ENCODE measurements around the gene PATJ. TPM values are rescaled to one million over a fixed set of nuclear protein-coding genes. Genes with fewer than 3 reads are reported as not detected.

Gene PATJ
- total RNA-seq, 1 experiment from 2014 or later: 57.9 TPM

GRCh38 chr1:62117018-62117750, 374.9 kb downstream of the PATJ start (continued):
- TF ChIP-seq ZNF281 (CRISPR knock-in tag; IDR thresholded peaks at IDR 0.05) (no peak), IRF2 (CRISPR knock-in tag; IDR thresholded peaks at IDR 0.05; ENCODE audit: borderline replicate concordance, low read depth) (no peak), CREB1 (CRISPR knock-in tag; IDR thresholded peaks at IDR 0.05) (no peak), TCF7 (CRISPR knock-in tag; IDR thresholded peaks at IDR 0.05; ENCODE audit: low read depth) (no peak), SMAD3 (CRISPR knock-in tag; IDR thresholded peaks at IDR 0.05; ENCODE audit: borderline replicate concordance) (no peak), ELF4 (CRISPR knock-in tag; IDR thresholded peaks at IDR 0.05; ENCODE audit: low read depth) (no peak), ZNF512 (CRISPR knock-in tag; IDR thresholded peaks at IDR 0.05; ENCODE audit: borderline replicate concordance) (no peak), ATF2 (CRISPR knock-in tag; IDR thresholded peaks at IDR 0.05; ENCODE audit: borderline replicate concordance, low read depth) (no peak), PREB (CRISPR knock-in tag; IDR thresholded peaks at IDR 0.05; ENCODE audit: borderline replicate concordance) (no peak)
- TF ChIP-seq, protein P1, sequence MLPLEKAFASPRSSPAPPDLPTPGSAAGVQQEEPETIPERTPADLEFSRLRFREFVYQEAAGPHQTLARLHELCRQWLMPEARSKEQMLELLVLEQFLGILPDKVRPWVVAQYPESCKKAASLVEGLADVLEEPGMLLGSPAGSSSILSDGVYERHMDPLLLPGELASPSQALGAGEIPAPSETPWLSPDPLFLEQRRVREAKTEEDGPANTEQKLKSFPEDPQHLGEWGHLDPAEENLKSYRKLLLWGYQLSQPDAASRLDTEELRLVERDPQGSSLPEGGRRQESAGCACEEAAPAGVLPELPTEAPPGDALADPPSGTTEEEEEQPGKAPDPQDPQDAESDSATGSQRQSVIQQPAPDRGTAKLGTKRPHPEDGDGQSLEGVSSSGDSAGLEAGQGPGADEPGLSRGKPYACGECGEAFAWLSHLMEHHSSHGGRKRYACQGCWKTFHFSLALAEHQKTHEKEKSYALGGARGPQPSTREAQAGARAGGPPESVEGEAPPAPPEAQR (CRISPR knock-in tag; IDR thresholded peaks at IDR 0.05): no peak
- TF ChIP-seq, protein P2, sequence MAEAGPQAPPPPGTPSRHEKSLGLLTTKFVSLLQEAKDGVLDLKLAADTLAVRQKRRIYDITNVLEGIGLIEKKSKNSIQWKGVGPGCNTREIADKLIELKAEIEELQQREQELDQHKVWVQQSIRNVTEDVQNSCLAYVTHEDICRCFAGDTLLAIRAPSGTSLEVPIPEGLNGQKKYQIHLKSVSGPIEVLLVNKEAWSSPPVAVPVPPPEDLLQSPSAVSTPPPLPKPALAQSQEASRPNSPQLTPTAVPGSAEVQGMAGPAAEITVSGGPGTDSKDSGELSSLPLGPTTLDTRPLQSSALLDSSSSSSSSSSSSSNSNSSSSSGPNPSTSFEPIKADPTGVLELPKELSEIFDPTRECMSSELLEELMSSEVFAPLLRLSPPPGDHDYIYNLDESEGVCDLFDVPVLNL (CRISPR knock-in tag; IDR thresholded peaks at IDR 0.05; ENCODE audit: borderline replicate concordance, low read depth): no peak

DNA sequence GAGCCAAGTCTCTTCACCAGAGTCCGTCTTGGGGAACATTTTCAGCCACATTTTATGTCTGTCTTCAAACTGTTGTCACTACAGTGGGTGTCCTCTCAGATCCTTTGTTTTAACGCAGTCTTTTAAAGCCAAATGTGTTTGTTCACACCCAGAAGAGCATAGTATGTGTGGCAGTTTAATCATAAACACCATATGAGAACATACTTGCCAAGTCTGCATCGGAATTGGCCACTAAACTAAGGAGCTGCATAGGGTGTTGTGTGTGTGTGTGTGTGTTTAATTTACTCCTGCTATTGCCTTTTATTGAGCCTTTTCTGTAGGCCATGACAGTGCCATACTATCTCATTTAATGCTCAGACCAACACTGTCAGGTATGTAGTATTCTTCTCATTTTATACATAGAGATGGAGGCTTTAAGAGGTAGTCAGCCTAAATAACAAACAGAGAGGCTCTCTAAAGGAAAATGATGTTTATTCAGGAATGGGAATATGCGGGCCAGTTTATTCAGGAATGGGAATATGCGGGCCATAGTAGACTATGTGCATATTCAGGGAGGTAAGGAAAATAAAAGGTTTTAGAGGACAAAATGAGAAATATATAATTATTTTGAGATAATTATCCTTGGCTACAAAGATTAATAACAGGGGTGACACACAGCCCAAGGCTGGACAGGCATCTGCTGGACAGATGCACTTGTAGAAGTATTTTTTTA, 384.5 kb downstream of the PATJ start:
- ChIA-PET CTCF (no interaction called here), POLR2A (interaction anchor here (0.7 kb wide), 1 partner anchor 884 kb away, joined by 3 read pairs; no protein-coding TSS in a partner anchor)
- Mint-ChIP-seq H3K9me3 (no peaks in the 10 kb centered on the region), H3K4me3 (no peak overlapping the region), H3K27me3 (ENCODE audit: low read depth) (no peaks in the 10 kb centered on the region), H3K4me1 (peaks cover 10% of the 10 kb centered on the region), H3K27ac (no peak overlapping the region; the same call in 1 of the 2 replicates), H3K36me3 (peaks cover 7% of the 10 kb centered on the region)
- ATAC-seq (no peak), DNase-seq (ENCODE audit: low spot score) (no peak)
- TF ChIP-seq GTF2I (CRISPR knock-in tag; conservative IDR thresholded peaks at IDR 0.05) (no peak), SMAD4 (CRISPR knock-in tag; IDR thresholded peaks at IDR 0.05) (no peak), ETV6 (CRISPR knock-in tag; IDR thresholded peaks at IDR 0.05) (no peak), ZNF317 (CRISPR knock-in tag; IDR thresholded peaks at IDR 0.05; ENCODE audit: borderline replicate concordance, low read depth) (no peak), PRRX2 (CRISPR knock-in tag; IDR thresholded peaks at IDR 0.05) (no peak), PREB (CRISPR knock-in tag; IDR thresholded peaks at IDR 0.05; ENCODE audit: borderline replicate concordance) (no peak), JAZF1 (CRISPR knock-in tag; IDR thresholded peaks at IDR 0.05) (no peak), ZNF396 (CRISPR knock-in tag; IDR thresholded peaks at IDR 0.05; ENCODE audit: borderline replicate concordance) (no peak)
- TF ChIP-seq, protein P3, sequence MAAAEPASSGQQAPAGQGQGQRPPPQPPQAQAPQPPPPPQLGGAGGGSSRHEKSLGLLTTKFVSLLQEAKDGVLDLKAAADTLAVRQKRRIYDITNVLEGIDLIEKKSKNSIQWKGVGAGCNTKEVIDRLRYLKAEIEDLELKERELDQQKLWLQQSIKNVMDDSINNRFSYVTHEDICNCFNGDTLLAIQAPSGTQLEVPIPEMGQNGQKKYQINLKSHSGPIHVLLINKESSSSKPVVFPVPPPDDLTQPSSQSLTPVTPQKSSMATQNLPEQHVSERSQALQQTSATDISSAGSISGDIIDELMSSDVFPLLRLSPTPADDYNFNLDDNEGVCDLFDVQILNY (CRISPR knock-in tag; IDR thresholded peaks at IDR 0.05): no peak

Data from WTC11 (cell line).